GM12878 (cell line): ENCODE measurements around the gene RIPOR1. TPM values are rescaled to one million over a fixed set of nuclear protein-coding genes. Genes with fewer than 3 reads are reported as not detected.
A peak's percentile ranks its signal among the peaks of the same experiment; 100 is the strongest.

Experiments used
- ATAC-seq: fragments of 200-7000 bp; cut with Tn5 transposase; 3 replicates; pipeline ENCODE4 v1.9.1; 2020; ENCODE audit warnings: mild to moderate bottlenecking, moderate library complexity
- BruUV-seq: library from RNA; stranded (reverse); fragments of 400-500 nt; replicated peaks from 2 replicates; lab custom pipeline; 2021; lab: Mats Ljungman, UMichigan
- CTCF ChIA-PET: fragments of 300-600 bp; sonication (Branson Sonifier 250); formaldehyde crosslinking; extraction: SDS; loops from one replicate; lab custom pipeline; 2021; ENCODE audit warnings: inconsistent platforms; lab: Yijun Ruan, JAX
- POLR2A ChIA-PET: fragments of 350-600 bp; formaldehyde crosslinking; extraction: SDS; loops from one replicate; lab custom pipeline; 2021; ENCODE audit warnings: inconsistent platforms; lab: Charles Lee
- RAD21 ChIA-PET: fragments of 300-600 bp; sonication (Branson Sonifier 250); formaldehyde crosslinking; loops from one replicate; lab custom pipeline; 2023; ENCODE audit warnings: antibody characterized with exemption; ENCODE audit not compliant: unreplicated experiment; lab: Charles Lee
- SMC1A ChIA-PET: fragments of 300-600 bp; sonication (Branson Sonifier 250); formaldehyde crosslinking; loops from one replicate; lab custom pipeline; 2023; ENCODE audit not compliant: unreplicated experiment, uncharacterized antibody; lab: Charles Lee
- DNase-seq: peaks from one replicate; pipeline ENCODE4 v3.0.0-alpha.2; 2011; ENCODE audit warnings: low read depth, low spot score
- FAIRE-seq: peaks from 3 replicates; lab custom pipeline; 2011; peaks lifted over from hg19 to GRCh38; lab: Jason Lieb, UNC
- H2AFZ ChIP-seq: 2 replicates; pipeline ENCODE4 v1.6.0; 2011; ENCODE audit warnings: low read depth, low read length, control low read depth; ENCODE audit not compliant: control insufficient read depth
- H3K27ac ChIP-seq: 2 replicates; pipeline ENCODE4 v1.5.1; 2011; ENCODE audit warnings: control low read depth; ENCODE audit not compliant: control insufficient read depth, insufficient read depth
- H3K27me3 ChIP-seq, 2 experiments: replicated peaks in 1 of 2; 2 replicates each; pipeline versions ENCODE4 v1.6.0 to v1.6.1; 2011; ENCODE audit warnings: low read length in 1 of 2; ENCODE audit not compliant: control insufficient read depth in 2 of 2, insufficient read depth in 2 of 2
- H3K36me3 ChIP-seq, 2 experiments: 2 replicates each; pipeline ENCODE4 v1.5.1; 2011; ENCODE audit warnings: low read length in 1 of 2; ENCODE audit not compliant: control insufficient read depth in 2 of 2, insufficient read depth in 2 of 2
- H3K4me1 ChIP-seq: 2 replicates; pipeline ENCODE4 v1.6.1; 2011; ENCODE audit warnings: mild to moderate bottlenecking, low read length, moderate library complexity, mixed read lengths; ENCODE audit not compliant: control insufficient read depth, insufficient read depth
- H3K4me2 ChIP-seq: 2 replicates; pipeline ENCODE4 v1.6.0; 2011; ENCODE audit warnings: control low read depth; ENCODE audit not compliant: control insufficient read depth, insufficient read depth
- H3K4me3 ChIP-seq: fragments of 200-600 bp; sonication (generic); 2 replicates; pipeline ENCODE4 v1.5.1; 2016
- H3K79me2 ChIP-seq: 2 replicates; pipeline ENCODE4 v1.6.0; 2011; ENCODE audit warnings: low read length; ENCODE audit not compliant: control insufficient read depth, insufficient read depth
- H3K9ac ChIP-seq: 2 replicates; pipeline ENCODE4 v1.8.0; 2011; ENCODE audit warnings: low read length, control low read depth, mixed read lengths; ENCODE audit not compliant: control insufficient read depth, insufficient read depth
- H3K9me3 ChIP-seq: replicated peaks from 3 replicates; pipeline ENCODE4 v1.5.1; 2011; ENCODE audit warnings: mild to moderate bottlenecking, low read length; ENCODE audit not compliant: control insufficient read depth, insufficient read depth
- H4K20me1 ChIP-seq: 2 replicates; pipeline ENCODE4 v1.6.0; 2011; ENCODE audit not compliant: control insufficient read depth, insufficient read depth
- ATF2 ChIP-seq: IDR thresholded peaks from 2 replicates; pipeline ENCODE4 v1.6.1; 2012; ENCODE audit warnings: low read length, inconsistent platforms
- ATF7 ChIP-seq: fragments of 450-650 bp; IDR thresholded peaks from 2 replicates; pipeline ENCODE4 v1.6.1; 2016; ENCODE audit warnings: low read depth, mild to moderate bottlenecking
- CEBPB ChIP-seq, 2 experiments: fragments of 150-350 bp in 1 of 2; IDR thresholded peaks; 2 replicates each; pipeline ENCODE4 v1.6.1; 2012 to 2014; ENCODE audit warnings: low read depth in 2 of 2, low read length in 2 of 2, borderline replicate concordance in 1 of 2, inconsistent platforms in 1 of 2
- CHD1 ChIP-seq: IDR thresholded peaks from 2 replicates; pipeline ENCODE4 v1.6.1; 2012; ENCODE audit warnings: low read depth, low read length, improper control_type of control experiment
- E2F8 ChIP-seq: fragments of 450-650 bp; IDR thresholded peaks from 2 replicates; pipeline ENCODE4 v1.6.1; 2018; ENCODE audit warnings: mild to moderate bottlenecking, low read depth, moderate library complexity; ENCODE audit not compliant: partially characterized antibody
- MYC ChIP-seq: IDR thresholded peaks from 2 replicates; pipeline ENCODE4 v1.6.1; 2011; ENCODE audit warnings: mild to moderate bottlenecking, low read length, moderate library complexity, inconsistent platforms; ENCODE audit not compliant: insufficient read depth, insufficient replicate concordance, insufficient read length, severe bottlenecking
- NFXL1 ChIP-seq: fragments of 450-650 bp; IDR thresholded peaks from 2 replicates; pipeline ENCODE4 v1.6.1; 2017; ENCODE audit warnings: antibody characterized with exemption, mild to moderate bottlenecking, borderline replicate concordance
- SKIL ChIP-seq: fragments of 450-650 bp; IDR thresholded peaks from 2 replicates; pipeline ENCODE4 v1.6.1; 2017; ENCODE audit warnings: mild to moderate bottlenecking, low read depth, inconsistent platforms; ENCODE audit not compliant: poor library complexity, severe bottlenecking
- STAT1 ChIP-seq: fragments of 450-650 bp; conservative IDR thresholded peaks from 2 replicates; pipeline ENCODE4 v1.6.1; 2014; ENCODE audit warnings: antibody characterized with exemption, mild to moderate bottlenecking
- WGBS: methylation state at CpG from one replicate; pipeline ENCODE4 v1.1.6; 2016; ENCODE audit warnings: low lambda C conversion rate; ENCODE audit not compliant: insufficient replicate concordance, insufficient coverage; ENCODE audit errors: missing lambda C conversion rate; 5-methylcytosine and 5-hydroxymethylcytosine counted together
- in situ Hi-C: fragments of 300-500 bp; cut with MboI; formaldehyde crosslinking; loops from 9 replicates; pipeline ENCODE4 v1.14.3; 2018; ENCODE audit warnings: mixed read lengths
- intact Hi-C: fragments of 100-400 bp; cut with micrococcal nuclease; formaldehyde crosslinking; loops from one replicate; pipeline ENCODE4 v1.14.2; 2022; ENCODE audit not compliant: unreplicated experiment
- polyA plus RNA-seq, 11 experiments: library from polyadenylated mRNA; depleted of rRNA in 4 of 11; unstranded in 6 of 11; stranded (reverse) in 5 of 11; fragments of >200 nt; fragmentation: Nextera tagmentation in 4 of 11; fragmentation: Illumina TruSeq in 1 of 11; extraction: Ambion mirVana in 4 of 11; extraction: Trizol in 1 of 11; gene quantifications; 1 replicate in 1 of 11; 2 replicates in 10 of 11; pipeline versions ENCODE4 v1.2.1 to v1.2.3, GENCODE V29; 2011 to 2016; ENCODE audit warnings: inconsistent platforms in 2 of 11, missing spikeins in 2 of 11, low read depth in 1 of 11
- total RNA-seq, 4 experiments: library from RNA; depleted of rRNA in 3 of 4; stranded (reverse); fragments of >200 nt in 3 of 4; fragmentation: Illumina TruSeq in 1 of 4; extraction: Trizol in 1 of 4; gene quantifications; 2 replicates each; pipeline versions ENCODE4 v1.2.1 to v1.2.3, GENCODE V29; 2013 to 2021

RIPOR1 gene
- total and polyA plus RNA-seq, 10 of the 15 experiments (the other 5 are each of a cell fraction or from before 2014, with no cell fraction given), result 0.13 to 28.5 (median 7.0) TPM

- no peak for ATAC-seq
- Histone ChIP-seq H3K79me2 (peaks cover 75% of the 10 kb centered on the region), H3K4me2 (peak overlapping the region; percentile 78), H3K4me1 (peaks cover 15% of the 10 kb centered on the region), H4K20me1 (no peaks in the 10 kb centered on the region), H3K9me3 (no peaks in the 10 kb centered on the region), H3K4me3 (peak overlapping the region; percentile 97), H3K36me3 (no peaks in the 10 kb centered on the region), H3K27ac (peak overlapping the region; percentile 76), H3K9ac (peak overlapping the region; percentile 76), H3K27me3 (no peaks in the 10 kb centered on the region), H2AFZ (peak overlapping the region; percentile 10; the same call in 1 of the 2 replicates)
- in situ Hi-C loops (no loop called here), intact Hi-C loops (loop anchor here (2.0 kb wide), 2 partner anchors 17 to 283 kb away; partner anchors contain the start of genes CENPT and NUTF2)
- FAIRE-seq, result peak; percentile 90
- no TSS peak for BruUV-seq
- ChIA-PET CTCF (interaction anchor here (0.6 to 5.6 kb wide), 28 partner anchors 11 to 477 kb away, joined by 3 to 77 read pairs (median 4); partner anchors contain the start of genes ACD, ATP6V0D1 and CARMIL2), RAD21 (interaction anchor here (0.9 to 6.3 kb wide), 10 partner anchors 16 to 104 kb away, joined by 3 to 50 read pairs (median 8); partner anchors contain the start of genes ACD, ATP6V0D1 and CARMIL2), SMC1A (interaction anchor here (0.8 to 1.8 kb wide), 13 partner anchors 8 to 103 kb away, joined by 3 to 13 read pairs (median 3); partner anchors contain the start of genes ACD, ATP6V0D1, C16orf86 and CARMIL2), POLR2A (interaction anchor here (0.7 to 3.9 kb wide), 13 partner anchors 11 to 243 kb away, joined by 3 to 25 read pairs (median 3); partner anchors contain the start of genes ACD, ATP6V0D1, C16orf86 and CARMIL2)
- WGBS, result under 1% methylated on average over 20 of the region's 20 CpGs
- no peak for DNase-seq
- TF ChIP-seq ATF2, result 0 out of 2 replicates have a peak, but pooled peaks have one; percentile 26
- TF ChIP-seq STAT1, result no peak
- no peak for TF ChIP-seq NFXL1
- peak; percentile 31 for TF ChIP-seq E2F8
- no peak for TF ChIP-seq CHD1
- no peak for TF ChIP-seq MYC
- 0 out of 2 replicates have a peak, but pooled peaks have one; percentile 19 for TF ChIP-seq ATF7
- TF ChIP-seq SKIL, result peak; percentile 28
- peak in 1 of 2 experiments; percentile 63; a peak in 1 of 4 replicates for TF ChIP-seq CEBPB (IDR thresholded peaks at IDR 0.05; ENCODE audit: borderline replicate concordance in 1 of 2, low read depth in 2 of 2, low read length in 2 of 2)
Observed at GRCh38 chr16:67563708-67564468, 35.3 kb downstream of the RIPOR1 start.
